K562 (cell line): Measurements from ENCODE around the gene SLC11A1. TPM values are rescaled to one million over a fixed set of nuclear protein-coding genes. Genes with fewer than 3 reads are reported as not detected.

ENCODE experiments used
- ADNP ChIP-seq: fragments of 200-800 bp; sonication (Bioruptor generic); IDR thresholded peaks from 2 replicates; pipeline ENCODE4 v1.6.1; 2016; ENCODE audit warnings: missing genetic modification characterization, missing compliant biosample characterization
- DMBX1 ChIP-seq: fragments of 250-450 bp; sonication (Bioruptor Pico); IDR thresholded peaks from 2 replicates; pipeline ENCODE4 v1.8.0; 2022; ENCODE audit warnings: inconsistent platforms, mild to moderate bottlenecking, moderate library complexity, borderline replicate concordance
- EHMT2 ChIP-seq: fragments of 450-650 bp; IDR thresholded peaks from 2 replicates; pipeline ENCODE4 v1.6.1; 2018; ENCODE audit warnings: antibody characterized with exemption
- FIP1L1 ChIP-seq: fragments of 200-400 bp; formaldehyde crosslinking; IDR thresholded peaks from 2 replicates; pipeline ENCODE4 v1.6.1; 2018; ENCODE audit warnings: mild to moderate bottlenecking, low read depth, low read length; ENCODE audit not compliant: poor library complexity, severe bottlenecking
- FOSL1 ChIP-seq: fragments of 200-800 bp; sonication (Bioruptor generic); conservative IDR thresholded peaks from 2 replicates; pipeline ENCODE4 v1.6.1; 2016; ENCODE audit warnings: missing genetic modification characterization, missing compliant biosample characterization
- GABPA ChIP-seq: fragments of 200-800 bp; sonication (Bioruptor generic); conservative IDR thresholded peaks from 2 replicates; pipeline ENCODE4 v1.6.1; 2016; ENCODE audit warnings: low read depth, missing genetic modification characterization, missing compliant biosample characterization
- HNRNPL ChIP-seq: fragments of 200-400 bp; formaldehyde crosslinking; IDR thresholded peaks from 2 replicates; pipeline ENCODE4 v1.6.1; 2017; ENCODE audit warnings: low read depth, mild to moderate bottlenecking, low read length
- HNRNPLL ChIP-seq: fragments of 200-400 bp; formaldehyde crosslinking; IDR thresholded peaks from 2 replicates; pipeline ENCODE4 v1.6.1; 2017; ENCODE audit warnings: low read length, low read depth, mild to moderate bottlenecking; ENCODE audit not compliant: poor library complexity, severe bottlenecking
- NFRKB ChIP-seq: fragments of 450-650 bp; IDR thresholded peaks from 2 replicates; pipeline ENCODE4 v1.6.1; 2016; ENCODE audit warnings: low read depth
- PRDM10 ChIP-seq: fragments of 450-650 bp; IDR thresholded peaks from 2 replicates; pipeline ENCODE4 v1.6.1; 2018; ENCODE audit not compliant: partially characterized antibody
- RREB1 ChIP-seq: fragments of 250-450 bp; sonication (Bioruptor Pico); IDR thresholded peaks from 2 replicates; pipeline ENCODE4 v1.4.0; 2020
- ZBTB26 ChIP-seq: fragments of 450-650 bp; formaldehyde crosslinking; IDR thresholded peaks from 2 replicates; pipeline ENCODE4 v1.4.0; 2022; ENCODE audit warnings: missing genetic modification characterization
- ZNF740 ChIP-seq, 3 experiments: fragments of 200-800 bp in 1 of 3; sonication (Bioruptor generic) in 1 of 3; sonication (generic) in 1 of 3; formaldehyde crosslinking in 1 of 3; IDR thresholded peaks; 2 replicates each; pipeline versions ENCODE4 v1.6.1 to v1.8.0; 2016 to 2022; ENCODE audit warnings: mild to moderate bottlenecking in 2 of 3, missing compliant biosample characterization in 2 of 3, missing genetic modification characterization in 2 of 3, missing genetic modification reagents in 1 of 3
- polyA plus RNA-seq, 8 experiments: library from polyadenylated mRNA; depleted of rRNA in 4 of 8; stranded (reverse) in 5 of 8; unstranded in 3 of 8; fragments of >200 nt; fragmentation: Nextera tagmentation in 2 of 8; fragmentation: Illumina TruSeq in 1 of 8; extraction: Ambion mirVana in 2 of 8; extraction: Trizol in 1 of 8; gene quantifications; 2 replicates each; pipeline versions ENCODE4 v1.2.1 to v1.2.3, GENCODE V29; 2011 to 2014; ENCODE audit warnings: inconsistent platforms in 1 of 8, missing spikeins in 1 of 8
- total RNA-seq, 7 experiments: library from RNA; depleted of rRNA in 6 of 7; stranded (reverse); fragments of >200 nt in 6 of 7; fragmentation: Illumina TruSeq in 2 of 7; extraction: Trizol in 2 of 7; gene quantifications; 2 replicates each; pipeline versions ENCODE4 v1.2.1 to v1.2.3, GENCODE V29; 2011 to 2021; ENCODE audit warnings: low replicate concordance in 1 of 7

The SLC11A1 gene
- total and polyA plus RNA-seq, 9 of the 15 experiments (the other 6 are each of a cell fraction or from before 2014, with no cell fraction given), result 0.35 to 1.6 (median 0.65) TPM

- TF ChIP-seq RREB1 (no peak), EHMT2 (no peak), HNRNPL (0 out of 2 replicates have a peak, but pooled peaks have one; percentile 4), ZNF740 (CRISPR knock-in tag; IDR thresholded peaks at IDR 0.05) (no peak), ZNF740 (tag; IDR thresholded peaks at IDR 0.05) (peak in 1 of 2 experiments; percentile 51; a peak in 1 of 4 replicates), NFRKB (peak; percentile 50; the same call in 1 of the 2 replicates), HNRNPLL (peak; percentile 32), FIP1L1 (peak; percentile 31), GABPA (tag) (0 out of 2 replicates have a peak, but pooled peaks have one; percentile 4), PRDM10 (no peak), ZBTB26 (CRISPR knock-in tag) (no peak), DMBX1 (no peak), ADNP (peak; percentile 78; the same call in 1 of the 2 replicates), FOSL1 (0 out of 2 replicates have a peak, but pooled peaks have one; percentile 11)
Observed at GRCh38 chr2:218398437-218399390, 16.6 kb downstream of the SLC11A1 start (continued).
